ENCODE results near the gene PDGFRA.

PDGFRA gene

GRCh38 chr4:54228961-54229501, at the start of gene PDGFRA:
TSS of gene PDGFRA (plus strand) at chr4:54229293. CDS start at chr4:54258769, 29,476 bp downstream.
- no peak for DNase-seq (ENCODE audit: low spot score)

DNA sequence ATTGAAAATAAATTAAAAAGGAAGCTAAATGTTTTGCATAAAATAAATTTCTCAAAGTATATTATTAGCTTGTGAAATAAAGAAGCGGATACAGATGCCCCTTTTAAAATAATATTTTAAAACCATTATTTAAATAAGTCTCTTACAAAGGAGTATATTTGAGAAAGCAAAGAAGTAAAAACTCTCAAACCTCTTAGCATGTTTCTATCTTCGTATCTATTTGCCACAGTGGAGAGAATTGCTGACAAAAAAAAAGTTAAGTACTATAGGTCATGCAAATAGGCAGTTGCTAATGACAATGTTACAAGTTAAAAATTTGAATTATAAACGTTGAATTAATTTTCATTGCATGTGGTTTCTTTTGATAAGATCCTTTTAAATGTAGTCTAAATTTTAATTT, 44.5 kb upstream of the PDGFRA start:
- no peak for DNase-seq (ENCODE audit: low spot score)

DNA sequence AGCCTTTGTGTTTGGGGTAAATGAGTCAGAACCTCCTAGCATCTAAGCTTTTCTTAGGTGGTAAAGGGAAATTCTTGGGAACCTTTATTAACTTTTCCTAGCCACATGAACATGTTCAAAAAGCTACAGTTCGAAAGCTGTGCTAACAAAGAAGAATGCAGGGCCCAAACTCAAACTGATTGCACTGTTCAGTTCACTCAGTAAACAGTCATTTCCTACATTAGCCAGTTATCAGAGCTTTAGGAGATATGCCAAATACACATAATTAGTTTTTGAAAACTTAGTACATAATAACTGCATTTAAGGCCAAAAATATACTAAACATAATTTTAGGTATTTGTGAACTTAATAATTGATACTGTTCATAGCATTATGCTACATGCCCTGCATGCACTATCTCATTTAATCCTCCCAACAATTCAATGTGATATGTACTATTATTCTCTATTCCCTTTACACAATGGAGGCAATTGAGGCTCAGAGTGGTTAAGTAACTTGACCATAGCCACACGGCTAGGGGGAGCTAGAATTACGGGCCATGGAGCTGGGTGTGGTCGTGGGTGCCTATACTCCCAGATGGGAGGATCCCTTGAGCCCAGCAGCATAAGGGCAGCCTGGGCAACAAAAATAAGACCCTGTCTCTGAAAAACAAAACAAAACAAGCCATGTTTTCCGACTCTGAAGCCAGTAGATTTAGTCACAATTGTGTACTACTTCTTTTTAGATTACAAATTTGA, 43.9 kb upstream of the PDGFRA start:
- DNase-seq (ENCODE audit: low spot score) = no peak

DNA sequence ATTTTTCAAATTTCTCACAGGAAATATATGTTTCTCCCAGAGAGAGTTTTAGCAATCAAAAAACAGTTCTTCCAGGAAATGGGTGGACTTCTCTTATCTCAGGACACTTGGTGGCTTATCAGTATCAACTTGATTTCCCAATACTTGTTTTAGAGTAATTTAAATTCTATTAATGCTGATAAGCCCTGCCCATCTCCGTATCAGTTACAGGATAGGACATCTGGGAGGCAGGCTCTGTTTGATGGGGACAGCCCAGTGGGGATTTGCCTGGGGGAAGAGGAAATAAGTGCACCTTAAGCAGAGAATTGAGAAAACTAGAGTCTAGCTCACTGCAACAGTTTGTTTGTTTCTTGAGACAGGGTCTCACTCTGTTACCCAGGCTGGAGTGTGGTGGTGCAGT, 43.2 kb upstream of the PDGFRA start:
- no peak for DNase-seq (ENCODE audit: low spot score)

- no peak for DNase-seq (ENCODE audit: low spot score)
Observed at GRCh38 chr4:54186371-54186770, 42.7 kb upstream of the PDGFRA start.

- no peak for DNase-seq (ENCODE audit: low spot score)
Observed at GRCh38 chr4:54187148-54187547, 41.9 kb upstream of the PDGFRA start.

GRCh38 chr4:54189140-54189539, 40.0 kb upstream of the PDGFRA start:
- no peak for DNase-seq (ENCODE audit: low spot score)

DNA sequence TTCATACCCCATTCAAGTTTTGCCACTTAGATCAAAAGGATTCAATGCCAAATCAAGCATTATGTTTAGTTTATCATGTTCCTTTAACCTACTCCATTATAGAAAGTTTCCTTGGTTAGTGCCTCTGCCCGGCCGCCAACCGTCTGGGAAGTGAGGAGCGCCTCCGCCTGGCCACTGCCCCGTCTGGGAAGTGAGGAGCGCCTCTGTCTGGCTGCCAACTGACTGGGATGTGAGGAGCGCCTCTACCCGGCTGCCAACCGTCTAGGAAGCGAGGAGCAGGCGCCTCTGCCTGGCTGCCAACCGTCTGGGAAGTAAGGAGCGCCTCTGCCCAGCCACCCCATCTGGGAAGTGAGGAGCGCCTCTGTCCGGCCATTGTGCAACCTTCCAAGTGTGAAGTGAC, 36.3 kb upstream of the PDGFRA start:
- DNase-seq (ENCODE audit: low spot score) = no peak

GRCh38 chr4:54197926-54198325, 31.2 kb upstream of the PDGFRA start:
- DNase-seq (ENCODE audit: low spot score) = no peak

GRCh38 chr4:54199919-54200318, 29.2 kb upstream of the PDGFRA start:
- DNase-seq (ENCODE audit: low spot score) = no peak

- DNase-seq (ENCODE audit: low spot score) = no peak
Observed at GRCh38 chr4:54209617-54210016, 19.5 kb upstream of the PDGFRA start.

DNA sequence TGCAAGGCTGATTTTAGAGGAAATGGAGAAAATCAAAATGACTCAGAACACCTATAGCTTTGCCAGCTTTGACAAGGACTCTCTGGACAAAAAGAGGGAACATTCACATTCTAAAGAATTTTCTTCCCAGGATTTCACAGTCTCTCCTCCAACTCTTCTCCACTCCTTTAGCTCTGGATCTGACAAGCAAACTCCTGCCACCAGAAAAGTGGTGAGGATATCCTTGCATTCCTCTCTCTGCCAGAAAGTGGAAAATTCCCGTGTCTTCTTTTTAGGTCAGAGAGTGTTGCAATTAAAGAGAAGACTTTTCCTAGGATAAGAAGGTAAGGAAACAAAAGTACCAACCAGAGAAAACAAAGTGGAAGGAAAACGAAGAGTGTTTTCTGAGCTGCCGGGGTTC, 16.1 kb upstream of the PDGFRA start:
- DNase-seq (ENCODE audit: low spot score) = no peak

- no peak for DNase-seq (ENCODE audit: low spot score)
Observed at GRCh38 chr4:54213761-54214160, 15.3 kb upstream of the PDGFRA start.

DNA sequence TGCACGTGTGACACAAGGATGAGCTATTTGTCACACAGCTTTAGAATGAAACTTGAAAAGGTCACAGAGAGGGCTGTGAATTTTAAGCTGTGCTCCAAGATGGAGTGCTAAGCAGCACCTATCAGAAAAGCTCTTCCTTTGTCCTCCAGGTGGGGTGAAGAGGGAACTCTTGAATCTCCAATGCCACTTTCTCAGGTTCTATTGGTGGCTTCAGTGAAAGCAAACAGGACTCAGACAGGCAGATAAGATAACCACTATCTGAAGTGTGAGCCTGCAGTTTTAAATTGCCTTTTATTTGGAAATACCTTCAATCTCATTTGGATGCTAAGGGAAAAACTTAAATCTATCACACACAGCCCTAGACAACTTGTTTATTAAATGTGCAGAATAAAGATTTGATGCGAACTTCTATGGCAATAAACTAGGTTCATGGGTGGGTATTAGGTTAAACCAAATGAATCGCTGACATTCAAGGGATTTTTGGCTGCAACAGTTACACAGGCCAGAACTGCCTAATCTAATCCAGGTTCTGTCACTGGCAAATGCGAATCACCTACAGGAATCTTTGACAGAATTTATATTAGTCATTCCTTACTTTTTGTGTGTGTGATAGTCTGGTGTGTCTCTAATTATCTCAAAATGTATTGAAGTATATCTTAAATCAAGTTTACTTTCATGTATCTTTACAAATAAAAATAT, 13.6 kb upstream of the PDGFRA start:
- DNase-seq (ENCODE audit: low spot score) = no peak

DNA sequence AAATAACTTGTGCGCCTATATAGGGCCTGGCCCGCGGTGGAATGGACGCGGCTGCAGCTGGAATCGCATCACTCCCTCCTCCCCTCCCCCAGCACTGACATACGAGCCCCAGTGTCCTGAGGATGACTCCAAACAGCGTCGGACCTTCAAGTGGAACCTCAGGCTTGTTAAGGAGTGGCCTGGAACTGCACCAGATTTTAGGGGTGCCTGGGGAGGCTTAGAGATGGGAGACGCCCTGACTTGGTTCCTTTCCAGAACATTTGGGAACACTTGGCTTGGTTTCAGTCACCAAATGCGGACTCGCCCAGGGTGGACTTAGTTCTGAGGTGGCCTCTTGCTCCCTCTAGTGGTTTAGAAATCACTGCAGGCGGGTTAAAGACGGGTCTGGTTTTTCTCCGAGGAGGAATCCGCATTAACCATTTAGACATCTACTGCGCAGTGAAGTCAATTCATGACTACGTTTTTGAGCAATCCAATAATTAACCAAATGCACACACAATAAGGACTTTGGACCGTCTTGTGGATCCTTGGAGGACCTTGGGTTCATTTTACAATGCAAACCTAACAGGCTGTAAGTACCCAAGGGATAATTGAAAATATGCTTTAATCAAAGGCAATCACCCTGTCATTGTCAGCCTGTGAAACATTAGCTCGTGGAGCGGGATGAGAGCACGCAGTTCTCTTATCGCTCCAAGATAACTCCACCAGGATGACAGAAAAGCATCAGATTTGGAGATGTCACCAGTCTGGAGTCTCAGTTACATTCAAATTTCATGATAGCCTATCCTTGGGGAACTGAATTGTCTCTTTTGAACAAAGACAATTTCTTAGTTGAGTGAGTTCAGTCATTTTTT, 11.2 kb upstream of the PDGFRA start:
- peak; percentile 68 for DNase-seq (ENCODE audit: low spot score)

GRCh38 chr4:54218736-54219135, 10.4 kb upstream of the PDGFRA start:
- DNase-seq (ENCODE audit: low spot score) = no peak

DNA sequence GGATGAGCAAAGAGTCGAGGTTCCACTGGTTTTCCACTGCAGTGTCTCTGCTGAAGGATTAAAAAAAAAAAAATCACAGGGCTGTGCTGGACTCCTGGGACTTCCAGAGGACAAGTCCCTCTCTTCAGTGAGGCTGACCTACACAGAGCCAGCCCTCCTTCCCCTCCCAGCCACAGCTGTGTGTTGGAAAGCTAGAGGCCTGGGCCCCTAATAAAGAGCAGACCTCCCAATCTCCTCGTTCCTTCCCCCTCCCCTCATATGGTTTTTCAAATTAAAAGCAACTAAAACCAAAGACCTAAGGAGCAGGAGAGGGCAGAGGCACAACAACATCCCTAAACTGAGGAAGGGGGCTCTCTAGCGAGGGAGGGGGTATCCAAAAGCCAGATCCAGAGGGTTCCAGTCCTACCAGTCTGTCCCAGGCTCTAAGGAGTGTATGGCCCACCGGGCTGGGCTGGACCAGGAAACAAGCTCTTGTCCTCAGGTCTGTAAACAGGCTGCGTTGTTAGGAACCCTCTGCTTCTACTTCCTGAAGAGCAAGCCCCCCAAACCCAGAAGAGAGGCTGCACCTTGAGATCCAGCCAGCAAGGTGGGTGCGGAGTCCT, 4.0 kb upstream of the PDGFRA start:
- DNase-seq (ENCODE audit: low spot score) = no peak

- no peak for DNase-seq (ENCODE audit: low spot score)
Observed at GRCh38 chr4:54225598-54226403, 3.3 kb upstream of the PDGFRA start.

DNA sequence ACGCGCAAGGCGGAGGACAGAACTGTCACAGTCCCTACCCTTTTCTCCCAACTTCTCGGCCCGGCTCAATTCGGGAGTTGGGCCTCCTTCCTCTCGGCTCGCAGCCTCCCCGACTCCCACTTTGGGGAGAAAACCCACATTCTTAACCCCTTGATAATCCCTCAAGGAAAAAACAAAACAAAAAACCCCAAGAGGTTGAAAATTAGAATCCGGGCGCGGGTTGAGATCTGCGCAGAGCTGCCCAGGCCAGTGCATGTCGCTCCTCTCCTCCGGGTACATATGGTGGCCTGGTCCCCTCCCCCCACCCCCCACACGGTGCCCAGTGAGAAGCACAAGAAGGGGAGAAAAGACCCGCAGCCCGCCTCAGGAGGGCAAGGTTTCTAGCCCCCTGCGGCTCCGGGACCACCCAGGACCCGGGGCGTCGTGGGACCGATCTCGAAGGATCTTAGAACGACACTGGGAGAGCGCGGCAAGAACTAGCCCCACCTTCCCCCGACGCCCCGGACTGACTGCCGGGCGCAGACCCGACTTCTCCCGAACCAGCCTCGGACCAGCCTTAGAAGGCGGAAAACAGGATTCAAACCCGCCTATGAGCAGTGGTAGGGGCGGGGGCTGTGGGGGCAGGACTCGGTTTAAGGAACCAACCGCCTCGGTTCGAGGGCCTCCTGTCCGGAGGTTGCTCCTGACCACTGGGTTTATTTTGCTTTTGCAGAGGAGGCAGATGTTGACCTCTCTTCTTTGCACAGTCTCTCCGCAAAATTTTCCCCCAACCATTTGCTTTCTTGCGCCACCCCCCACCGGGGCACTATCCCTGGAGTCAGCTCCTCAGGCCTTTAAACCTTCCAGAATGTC, 2.5 kb upstream of the PDGFRA start:
- no peak for DNase-seq (ENCODE audit: low spot score)
